Epithelial cell of esophagus (primary cell): ENCODE data around the gene ARHGAP44.

ENCODE experiments used
- DNase-seq: peaks from one replicate; pipeline ENCODE4 v3.0.0; 2010; ENCODE audit warnings: low read depth
- H3K4me3 ChIP-seq: 2 replicates; pipeline ENCODE4 v1.5.1; 2011; ENCODE audit warnings: mild to moderate bottlenecking, low read length, control low read depth
- TF ChIP-seq, protein P1 (sequence below): IDR thresholded peaks from 2 replicates; pipeline ENCODE4 v1.5.1; 2011; ENCODE audit warnings: low read depth, mild to moderate bottlenecking, low read length, control low read depth, inconsistent platforms; ENCODE audit not compliant: insufficient read depth; ENCODE audit errors: missing control alignments

ARHGAP44 gene

DNA sequence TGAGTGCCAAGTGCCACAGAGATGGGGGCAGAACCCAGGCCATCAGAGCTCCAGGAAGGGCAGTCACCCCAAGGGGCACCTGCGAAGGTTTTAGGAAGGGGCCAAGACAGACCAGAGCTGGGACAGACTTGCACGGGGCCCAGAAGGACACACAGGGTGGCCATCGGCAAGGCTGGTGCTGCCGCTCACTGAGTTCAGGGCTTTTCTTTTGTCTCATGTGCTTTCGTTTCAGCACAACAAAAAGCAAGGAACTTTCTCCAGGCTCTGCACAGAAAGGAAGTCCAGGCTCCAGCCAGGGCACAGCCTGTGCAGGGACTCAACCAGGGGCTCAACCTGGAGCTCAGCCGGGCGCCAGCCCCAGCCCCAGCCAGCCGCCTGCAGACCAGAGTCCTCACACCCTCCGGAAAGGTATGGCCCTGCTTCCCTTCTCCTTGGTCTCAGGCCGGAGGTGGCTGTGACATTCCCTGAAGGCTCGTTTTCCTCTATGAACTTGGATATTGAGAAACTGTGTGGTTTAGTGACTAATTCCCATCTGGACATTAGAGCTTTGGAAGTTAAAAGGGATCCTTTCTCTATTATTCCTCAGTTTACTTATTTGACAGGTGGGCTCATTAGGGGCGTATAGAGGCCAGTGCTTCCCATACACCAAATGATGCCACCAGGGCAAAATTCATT is 190.7 kb downstream of the ARHGAP44 start:
- TF ChIP-seq, protein P1, sequence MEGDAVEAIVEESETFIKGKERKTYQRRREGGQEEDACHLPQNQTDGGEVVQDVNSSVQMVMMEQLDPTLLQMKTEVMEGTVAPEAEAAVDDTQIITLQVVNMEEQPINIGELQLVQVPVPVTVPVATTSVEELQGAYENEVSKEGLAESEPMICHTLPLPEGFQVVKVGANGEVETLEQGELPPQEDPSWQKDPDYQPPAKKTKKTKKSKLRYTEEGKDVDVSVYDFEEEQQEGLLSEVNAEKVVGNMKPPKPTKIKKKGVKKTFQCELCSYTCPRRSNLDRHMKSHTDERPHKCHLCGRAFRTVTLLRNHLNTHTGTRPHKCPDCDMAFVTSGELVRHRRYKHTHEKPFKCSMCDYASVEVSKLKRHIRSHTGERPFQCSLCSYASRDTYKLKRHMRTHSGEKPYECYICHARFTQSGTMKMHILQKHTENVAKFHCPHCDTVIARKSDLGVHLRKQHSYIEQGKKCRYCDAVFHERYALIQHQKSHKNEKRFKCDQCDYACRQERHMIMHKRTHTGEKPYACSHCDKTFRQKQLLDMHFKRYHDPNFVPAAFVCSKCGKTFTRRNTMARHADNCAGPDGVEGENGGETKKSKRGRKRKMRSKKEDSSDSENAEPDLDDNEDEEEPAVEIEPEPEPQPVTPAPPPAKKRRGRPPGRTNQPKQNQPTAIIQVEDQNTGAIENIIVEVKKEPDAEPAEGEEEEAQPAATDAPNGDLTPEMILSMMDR, result no peak
- DNase-seq, result no peak
- H3K4me3 ChIP-seq, result no peak overlapping the region

DNA sequence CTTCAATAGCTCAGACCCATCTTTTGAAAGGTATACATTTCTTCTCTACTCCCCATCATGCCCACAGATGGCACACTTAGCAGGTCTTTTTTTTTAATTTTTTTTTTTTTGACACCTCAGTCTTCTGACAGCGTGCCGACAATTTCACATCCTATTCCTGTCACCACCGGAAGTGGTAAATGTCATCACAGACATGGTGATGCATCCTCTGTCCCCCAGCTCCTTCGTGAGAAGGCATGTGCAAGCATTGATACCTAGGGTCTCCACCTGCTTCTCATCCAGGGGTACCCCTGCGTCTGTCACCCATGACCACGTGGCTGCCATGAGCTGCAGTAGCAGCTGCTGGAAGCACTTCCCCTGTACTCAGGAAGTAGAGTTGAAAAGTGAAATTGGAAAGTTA is 192.9 kb downstream of the ARHGAP44 start:
- TF ChIP-seq, protein P1, result no peak
- no peak for DNase-seq
- H3K4me3 ChIP-seq, result no peak overlapping the region

DNA sequence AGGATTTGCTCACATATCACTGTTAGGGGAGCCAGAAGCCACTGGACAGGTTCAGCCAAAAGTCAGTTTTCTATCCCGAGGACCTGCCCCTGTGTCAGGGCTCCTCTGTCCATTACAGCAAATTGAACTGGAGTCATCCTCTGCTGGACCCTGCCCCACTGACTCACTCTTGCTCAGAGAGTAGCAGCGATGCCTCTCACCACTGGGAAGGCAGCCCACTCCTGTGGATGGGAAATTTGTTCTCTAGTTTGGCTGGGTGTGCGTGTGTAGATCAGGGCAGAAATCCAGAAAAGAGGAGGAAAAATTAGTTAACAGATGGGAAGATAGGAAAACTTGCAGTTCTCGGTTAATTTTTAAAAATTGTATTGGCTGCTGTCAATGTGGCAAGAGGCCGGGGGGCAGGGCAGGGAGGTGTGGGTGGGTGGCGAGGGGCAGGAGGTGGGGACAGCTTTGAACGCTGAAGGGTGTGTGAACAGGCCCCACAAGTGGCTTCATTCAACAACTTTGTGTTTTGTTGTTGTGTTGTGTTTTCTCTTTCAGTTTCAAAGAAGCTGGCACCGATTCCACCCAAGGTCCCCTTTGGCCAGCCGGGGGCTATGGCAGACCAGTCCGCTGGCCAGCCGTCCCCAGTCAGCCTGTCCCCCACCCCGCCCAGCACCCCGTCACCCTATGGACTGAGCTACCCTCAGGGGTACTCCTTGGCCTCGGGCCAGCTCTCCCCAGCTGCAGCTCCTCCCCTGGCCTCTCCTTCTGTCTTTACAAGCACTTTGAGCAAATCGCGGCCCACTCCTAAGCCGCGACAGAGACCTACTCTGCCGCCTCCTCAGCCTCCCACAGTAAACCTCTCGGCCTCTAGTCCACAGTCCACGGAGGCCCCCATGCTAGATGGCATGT is 194.9 kb downstream of the ARHGAP44 start:
- DNase-seq, result no peak
- TF ChIP-seq, protein P1, result no peak
- H3K4me3 ChIP-seq, result no peak overlapping the region

DNA sequence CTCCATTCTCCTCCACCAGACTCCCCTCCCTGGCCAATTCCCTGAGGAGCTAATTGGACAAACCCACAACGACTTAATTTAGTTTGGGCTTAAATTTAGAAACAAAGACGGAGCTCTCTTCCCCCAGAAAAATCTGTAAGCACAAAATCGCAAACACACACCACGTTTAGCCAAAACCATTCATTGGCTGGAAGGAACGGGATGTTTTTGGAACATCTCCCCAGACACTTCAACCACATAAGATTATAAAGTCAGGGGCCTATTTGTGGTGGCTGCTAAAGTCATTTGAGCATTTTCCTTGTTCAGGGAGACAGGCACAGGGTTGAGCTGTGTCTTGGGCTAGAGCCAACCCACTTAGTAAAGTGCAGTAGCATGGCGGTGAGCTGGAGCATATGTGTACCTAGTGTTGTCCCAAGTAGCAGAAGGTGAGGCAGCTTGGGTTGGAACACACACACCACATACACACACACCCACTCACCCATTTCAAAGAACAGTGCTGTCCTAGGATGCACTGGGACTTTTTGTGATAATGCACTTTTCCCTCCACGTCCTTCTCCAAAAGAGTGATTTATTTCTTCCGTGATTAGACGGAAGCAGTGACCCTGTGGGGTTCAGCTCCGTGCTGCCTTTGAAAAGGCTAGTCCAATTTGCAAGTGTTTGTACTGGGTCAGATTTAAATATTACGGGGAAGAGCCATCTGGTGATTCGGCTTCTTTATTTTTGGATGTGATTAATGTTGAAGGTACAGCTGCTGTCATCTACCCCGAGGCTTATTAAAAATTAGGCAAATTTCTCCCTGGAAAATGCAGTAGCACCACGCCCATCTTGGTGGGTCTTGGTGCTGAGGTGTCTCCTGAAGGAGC is 196.4 kb downstream of the ARHGAP44 start:
- no peak overlapping the region for H3K4me3 ChIP-seq
- no peak for DNase-seq
- TF ChIP-seq, protein P1, result no peak

DNA sequence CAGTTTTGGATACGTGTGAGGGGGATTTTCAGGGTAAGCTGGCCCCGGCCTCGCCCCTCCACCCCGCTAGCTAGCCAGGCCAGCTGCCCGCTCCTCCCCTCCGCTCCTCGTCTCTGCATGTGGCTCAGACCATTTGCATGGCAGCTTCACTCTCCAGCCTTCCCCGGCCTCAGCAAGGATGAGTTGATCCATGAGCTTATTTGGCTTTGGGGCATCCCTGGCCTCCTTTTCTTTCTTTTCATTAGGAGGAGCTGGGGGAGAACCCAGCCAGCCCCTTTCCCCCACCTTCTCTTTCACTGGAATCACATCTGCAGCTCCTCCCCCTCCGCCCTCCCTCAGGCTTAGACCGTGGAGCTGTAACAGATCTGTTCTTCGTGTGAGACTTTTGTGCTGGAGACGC is 197.8 kb downstream of the ARHGAP44 start:
- no peak for DNase-seq
- TF ChIP-seq, protein P1, result no peak
- H3K4me3 ChIP-seq, result no peak overlapping the region

DNA sequence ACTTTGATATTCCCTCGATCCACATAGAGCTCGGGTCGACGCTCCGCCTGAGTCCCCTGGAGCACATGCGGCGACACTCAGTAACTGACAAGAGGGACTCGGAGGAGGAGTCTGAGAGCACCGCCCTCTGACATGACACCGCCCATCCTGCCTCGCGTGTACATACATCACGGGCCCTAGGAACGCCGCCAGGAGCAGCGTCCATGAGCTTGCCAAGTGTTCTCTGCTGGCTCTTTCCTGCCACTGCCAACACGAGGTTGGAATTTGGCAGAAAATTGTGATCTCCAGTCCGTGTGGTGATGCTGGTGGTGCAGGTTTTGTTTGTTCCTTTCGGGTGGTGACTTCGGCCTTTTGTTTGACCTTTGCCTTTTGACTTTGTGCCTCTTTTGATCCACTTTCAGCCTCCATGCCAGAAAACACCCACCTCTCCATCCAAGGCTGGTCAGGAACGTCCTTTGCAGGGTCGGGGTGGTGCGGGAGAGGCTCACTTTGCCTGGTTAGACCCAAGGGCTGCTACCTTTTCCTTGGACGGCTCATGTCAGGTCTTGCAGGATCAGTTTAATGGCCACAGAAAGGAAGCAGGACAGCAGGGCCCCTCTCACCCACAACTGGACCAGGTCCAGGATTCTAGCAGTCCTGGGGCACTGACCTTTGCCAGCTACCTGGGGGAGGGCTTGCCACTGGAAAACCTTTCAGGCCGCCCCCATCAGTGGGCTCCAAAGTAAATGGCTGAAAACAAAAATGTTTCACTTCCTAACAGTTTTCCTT is 200.9 kb downstream of the ARHGAP44 start:
- no peak for DNase-seq
- no peak overlapping the region for H3K4me3 ChIP-seq
- TF ChIP-seq, protein P1, result no peak
